OCI-LY1 (cell line): ENCODE results near the gene REEP6.

ENCODE experiments used
- CTCF ChIP-seq: fragments of 200-600 bp; sonication (generic), shearing (Covaris generic); IDR thresholded peaks from 2 replicates; pipeline ENCODE4 v1.5.1; 2017; ENCODE audit warnings: mild to moderate bottlenecking, antibody characterized with exemption, low read length, moderate library complexity, mixed read lengths
- EZH2 ChIP-seq: fragments of 200-600 bp; sonication (generic), shearing (Covaris generic); IDR thresholded peaks from 2 replicates; pipeline ENCODE4 v1.8.0; 2017; ENCODE audit warnings: borderline replicate concordance, mixed run types, mild to moderate bottlenecking, antibody characterized with exemption, low read length, moderate library complexity, mixed read lengths

GRCh38 chr19:1526979-1527649 is 36.1 kb downstream of the REEP6 start:
- TF ChIP-seq EZH2, result no peak
- TF ChIP-seq CTCF, result no peak
